Amniotic stem cell (primary cell): Measurements from ENCODE around the gene DOCK4.
A peak's percentile ranks its signal among the peaks of the same experiment; 100 is the strongest.

Source experiments
- DNase-seq: peaks from one replicate; lab custom pipeline; 2025; lab: John Stamatoyannopoulos, UW

The DOCK4 gene

GRCh38 chr7:112159351-112159750 is 46.8 kb downstream of the DOCK4 start:
- DNase-seq = no peak

- no peak for DNase-seq
Measured at GRCh38 chr7:112157072-112157471, 49.1 kb downstream of the DOCK4 start.

DNA sequence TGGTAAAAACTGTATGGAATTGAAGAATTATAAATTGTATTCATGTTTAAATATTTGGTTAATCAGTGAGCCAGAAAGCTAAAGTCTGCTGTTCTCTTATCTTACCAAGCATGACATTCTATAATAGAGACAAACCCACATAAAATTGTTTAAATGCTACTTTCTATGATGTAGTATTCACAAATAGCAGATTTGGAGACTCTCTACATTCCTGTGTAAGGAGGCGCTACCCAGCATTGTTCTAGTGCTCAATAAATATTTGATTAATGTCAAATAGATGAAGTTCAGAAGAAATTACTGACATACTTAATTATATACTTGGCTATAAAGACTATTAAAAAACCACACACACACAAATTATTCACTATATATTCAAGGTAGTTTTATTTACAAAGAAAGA is 49.8 kb downstream of the DOCK4 start:
- no peak for DNase-seq

DNA sequence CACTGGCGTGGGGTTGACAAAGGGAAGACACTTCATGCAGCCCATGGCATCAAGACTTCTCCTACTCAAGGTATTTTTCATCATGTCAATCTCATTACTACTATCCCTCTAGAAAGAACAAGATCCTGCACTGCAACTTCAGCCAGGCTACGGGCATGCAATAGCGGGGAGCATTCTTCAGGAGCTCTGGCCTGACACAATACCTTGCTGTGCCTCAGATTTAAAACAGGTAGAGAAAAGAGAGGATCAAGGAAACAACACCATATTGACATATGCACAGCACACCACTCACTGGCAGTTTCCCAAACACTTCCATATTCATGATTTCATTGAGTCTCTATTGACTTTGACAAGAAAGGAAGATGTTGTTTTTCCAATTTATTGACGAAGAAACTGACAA is 51.5 kb downstream of the DOCK4 start:
- no peak for DNase-seq

- DNase-seq = no peak
Measured at GRCh38 chr7:112152186-112152585, 54.0 kb downstream of the DOCK4 start.

DNA sequence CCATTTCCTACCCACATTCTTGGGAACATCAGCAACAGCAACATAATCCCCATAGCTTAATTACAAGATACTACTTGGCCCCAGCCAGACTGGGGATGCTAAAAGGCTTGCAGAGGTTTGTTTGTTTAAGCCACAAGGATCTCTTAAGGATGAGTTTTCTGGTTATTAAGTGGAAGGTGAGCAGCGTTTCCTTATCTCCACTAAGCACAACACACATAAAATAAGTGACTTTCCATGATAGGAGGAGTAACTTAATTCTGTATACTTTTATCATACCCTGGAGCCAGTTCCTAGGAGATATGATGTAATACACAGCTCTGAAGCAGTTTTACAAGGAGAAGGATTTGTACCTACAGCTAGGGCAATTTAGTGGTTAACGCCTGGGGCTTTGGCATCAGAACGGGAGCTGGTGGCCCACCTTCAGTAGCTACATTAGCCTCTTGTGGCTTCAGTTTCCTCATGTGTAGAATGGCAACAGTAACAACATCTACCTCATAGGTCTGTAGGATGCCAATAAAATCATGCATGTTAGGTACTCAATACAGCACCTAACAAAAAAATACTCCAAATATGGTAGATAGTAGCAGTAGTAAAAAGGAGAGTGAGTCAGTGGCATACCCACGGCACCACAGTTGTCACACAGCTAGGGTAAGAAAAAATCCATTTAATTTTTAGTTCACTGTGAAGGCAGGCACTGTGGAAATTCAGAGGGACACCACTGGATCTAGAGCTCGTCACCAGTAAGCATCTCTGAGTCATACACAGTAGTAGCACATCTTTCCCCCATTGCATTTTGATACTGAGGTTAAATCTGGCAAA is 55.2 kb downstream of the DOCK4 start:
- no peak for DNase-seq

DNA sequence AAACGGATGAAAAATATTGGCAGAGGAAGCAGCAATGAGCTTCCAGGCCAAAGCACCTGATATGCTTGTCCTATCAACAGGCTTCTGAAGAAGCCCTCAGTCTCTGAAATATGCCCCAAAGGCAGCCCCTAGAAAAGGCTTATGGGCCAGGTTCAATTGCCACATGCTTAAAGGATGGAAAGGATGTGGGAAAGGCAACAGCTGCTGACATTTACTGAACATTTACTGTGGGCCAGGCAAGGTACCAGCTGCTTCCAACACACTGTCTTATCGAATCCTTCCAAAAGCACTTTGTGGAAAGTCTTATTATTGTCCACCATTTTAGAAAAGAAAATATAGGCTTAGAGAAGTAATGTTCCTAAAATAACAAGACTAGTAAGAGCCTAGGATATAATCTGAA is 56.5 kb downstream of the DOCK4 start:
- no peak for DNase-seq

- DNase-seq = no peak
Measured at GRCh38 chr7:112147793-112148361, 58.3 kb downstream of the DOCK4 start.

DNA sequence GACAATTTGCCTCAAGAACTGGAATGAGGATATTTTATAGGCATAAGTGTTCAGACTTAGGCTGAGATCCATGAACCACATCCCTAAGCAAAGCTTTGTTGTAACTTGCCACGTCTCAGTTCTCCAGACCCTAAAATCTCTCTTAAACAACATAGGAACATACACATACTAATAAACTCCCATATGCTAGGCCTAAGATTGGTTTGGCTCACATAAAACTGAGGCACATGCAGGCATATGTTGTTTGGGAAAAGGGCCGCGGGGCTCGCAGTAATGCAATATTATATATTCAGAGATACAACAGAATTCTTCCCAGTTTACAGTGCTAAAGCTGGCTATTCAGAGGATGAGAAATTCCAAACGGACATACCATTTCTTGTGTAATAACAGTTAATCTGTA is 61.0 kb downstream of the DOCK4 start:
- no peak for DNase-seq

GRCh38 chr7:112144284-112145059 is 61.7 kb downstream of the DOCK4 start:
- no peak for DNase-seq

GRCh38 chr7:112143582-112143981 is 62.6 kb downstream of the DOCK4 start:
- DNase-seq = peak; percentile 39

GRCh38 chr7:112143136-112143535 is 63.1 kb downstream of the DOCK4 start:
- DNase-seq = no peak

GRCh38 chr7:112140600-112140999 is 65.6 kb downstream of the DOCK4 start:
- no peak for DNase-seq

DNA sequence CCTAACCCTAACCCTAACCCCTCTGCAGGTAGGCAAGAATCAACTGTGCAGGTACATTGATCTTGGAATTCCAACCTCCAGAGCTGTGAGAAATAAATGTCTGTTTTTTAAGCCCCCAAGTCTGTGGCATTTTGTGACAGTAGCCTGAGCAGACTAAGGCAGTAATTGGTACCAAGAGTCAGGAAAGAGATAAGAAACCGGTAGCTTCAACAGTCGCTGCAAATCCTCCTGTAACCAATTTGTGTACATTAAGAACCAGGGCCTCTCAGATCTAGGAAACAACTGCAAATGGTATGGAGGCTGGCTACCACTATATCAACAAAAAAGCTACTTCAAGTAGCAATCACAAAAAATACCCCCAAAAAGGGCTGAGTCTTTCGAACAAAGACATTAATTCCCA is 67.3 kb downstream of the DOCK4 start:
- no peak for DNase-seq

DNA sequence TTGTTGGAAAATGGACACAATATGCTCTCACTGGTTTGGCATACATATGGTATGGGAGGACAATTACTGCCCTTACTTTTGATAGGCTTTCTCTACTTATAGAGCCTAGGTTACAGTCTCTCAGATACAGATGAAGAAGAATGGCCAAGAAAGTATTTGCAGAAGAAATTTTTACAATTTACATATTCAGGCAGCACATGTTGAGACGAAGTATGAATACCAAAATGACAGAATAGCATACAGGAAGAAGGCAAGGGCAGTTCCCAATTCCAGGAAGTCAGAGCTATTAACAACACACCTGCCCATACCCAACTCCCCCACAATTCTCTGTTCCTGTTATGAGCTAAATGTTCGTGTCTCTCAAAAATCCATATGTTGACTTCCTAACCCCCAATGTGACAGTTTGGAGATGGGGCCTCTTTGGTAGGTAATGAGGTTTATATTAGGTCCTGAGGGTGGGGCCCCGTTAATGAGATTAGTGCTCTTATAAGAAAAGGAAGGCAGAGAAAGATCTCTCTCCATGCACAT is 67.8 kb downstream of the DOCK4 start:
- no peak for DNase-seq

GRCh38 chr7:112137141-112138101 is 68.8 kb downstream of the DOCK4 start:
- no peak for DNase-seq

DNA sequence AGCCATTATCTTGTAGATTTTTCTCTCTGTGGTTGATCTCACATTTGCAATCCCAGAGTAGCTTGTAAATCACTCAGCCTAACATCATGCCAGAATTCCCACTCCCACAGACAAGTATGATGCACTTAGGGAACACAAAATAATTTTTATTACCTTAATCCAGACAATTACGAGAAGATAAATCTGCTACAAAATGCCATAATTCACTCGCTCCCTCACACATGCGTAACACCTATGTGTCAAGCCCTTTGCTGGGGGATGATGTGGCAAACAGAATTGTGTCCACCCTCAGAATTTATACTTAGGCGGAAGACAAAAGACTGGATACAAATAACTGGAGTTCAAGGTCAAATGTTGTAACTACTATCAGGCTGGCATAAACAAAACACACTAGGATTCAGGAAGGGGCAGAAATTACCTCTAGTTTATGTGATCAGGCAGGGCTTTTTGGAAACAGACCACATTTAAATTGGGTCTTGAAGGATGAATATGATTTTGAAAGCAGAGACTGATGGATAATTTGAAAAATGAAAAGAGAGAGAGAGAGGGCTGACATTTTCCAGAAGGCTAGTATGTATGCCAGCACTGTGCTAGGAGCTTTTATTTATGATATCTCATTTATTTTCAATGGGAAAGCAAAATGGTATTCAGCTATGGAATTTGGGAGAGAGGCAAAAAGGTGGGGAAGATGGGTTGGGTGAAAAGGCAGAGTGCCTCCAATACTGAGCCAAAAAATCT is 69.8 kb downstream of the DOCK4 start:
- DNase-seq = no peak

DNA sequence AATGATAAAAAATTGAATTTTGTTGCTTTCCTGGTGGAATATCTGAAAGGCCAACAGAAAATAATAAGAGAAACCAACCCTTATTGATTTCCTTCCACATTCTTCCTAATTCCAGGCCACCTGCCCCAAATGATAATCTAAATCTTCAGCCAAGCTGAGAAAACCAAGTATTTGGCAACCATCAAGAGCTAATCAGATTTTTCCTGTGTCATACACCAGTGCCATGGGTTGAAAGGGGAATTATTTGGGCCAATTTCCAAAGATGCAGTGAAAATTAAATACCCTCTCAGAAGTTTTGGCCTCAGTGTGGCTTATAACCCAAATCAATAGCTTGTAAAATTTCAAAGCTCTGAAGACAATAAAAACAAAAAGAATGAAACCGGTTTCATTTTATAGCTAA is 70.4 kb downstream of the DOCK4 start:
- no peak for DNase-seq

- no peak for DNase-seq
Measured at GRCh38 chr7:112134039-112134438, 72.2 kb downstream of the DOCK4 start.

DNA sequence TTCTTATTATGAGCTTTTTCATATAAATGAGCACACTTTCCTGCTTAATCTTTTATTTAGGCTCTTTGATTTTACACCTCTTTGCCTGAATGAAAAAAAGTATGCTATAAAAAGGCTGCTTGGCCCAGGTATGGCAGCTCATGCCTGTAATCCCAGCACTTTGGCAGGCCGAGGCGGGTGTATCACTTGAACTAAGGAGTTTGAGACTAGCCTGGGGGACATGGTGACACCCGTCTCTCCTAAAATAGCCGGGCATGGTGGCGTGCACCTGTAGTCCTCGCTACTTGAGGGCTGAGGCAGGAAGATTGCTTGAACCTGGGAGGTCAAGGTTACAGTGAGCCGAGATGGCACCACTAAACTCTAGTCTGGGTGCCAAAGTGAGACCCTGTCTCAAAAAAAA is 72.9 kb downstream of the DOCK4 start:
- DNase-seq = no peak
